ENCODE data around the gene ZNF22.

Gene ZNF22

GRCh38 chr10:44965651-44966097, 35.0 kb upstream of the ZNF22 start:
- WGBS, 2 experiments: 86 to 87% methylated on average over 6 of the region's 6 CpGs
- Histone ChIP-seq H3K4me3 (ENCODE audit: insufficient read depth, low read depth, low read length) (no peak overlapping the region), H3K27ac (ENCODE audit: insufficient read depth, low read depth, low read length, poor library complexity, severe bottlenecking) (no peak overlapping the region), H3K4me1 (ENCODE audit: control insufficient read depth, insufficient read depth, low read length) (peaks cover 45% of the 10 kb centered on the region), H3K27me3 (ENCODE audit: control insufficient read depth, insufficient read depth, low read length, poor library complexity, severe bottlenecking) (no peaks in the 10 kb centered on the region), H3K9me3 (ENCODE audit: control insufficient read depth, low read length) (no peaks in the 10 kb centered on the region), H3K36me3 (ENCODE audit: control insufficient read depth, insufficient read depth, low read length) (no peaks in the 10 kb centered on the region)

DNA sequence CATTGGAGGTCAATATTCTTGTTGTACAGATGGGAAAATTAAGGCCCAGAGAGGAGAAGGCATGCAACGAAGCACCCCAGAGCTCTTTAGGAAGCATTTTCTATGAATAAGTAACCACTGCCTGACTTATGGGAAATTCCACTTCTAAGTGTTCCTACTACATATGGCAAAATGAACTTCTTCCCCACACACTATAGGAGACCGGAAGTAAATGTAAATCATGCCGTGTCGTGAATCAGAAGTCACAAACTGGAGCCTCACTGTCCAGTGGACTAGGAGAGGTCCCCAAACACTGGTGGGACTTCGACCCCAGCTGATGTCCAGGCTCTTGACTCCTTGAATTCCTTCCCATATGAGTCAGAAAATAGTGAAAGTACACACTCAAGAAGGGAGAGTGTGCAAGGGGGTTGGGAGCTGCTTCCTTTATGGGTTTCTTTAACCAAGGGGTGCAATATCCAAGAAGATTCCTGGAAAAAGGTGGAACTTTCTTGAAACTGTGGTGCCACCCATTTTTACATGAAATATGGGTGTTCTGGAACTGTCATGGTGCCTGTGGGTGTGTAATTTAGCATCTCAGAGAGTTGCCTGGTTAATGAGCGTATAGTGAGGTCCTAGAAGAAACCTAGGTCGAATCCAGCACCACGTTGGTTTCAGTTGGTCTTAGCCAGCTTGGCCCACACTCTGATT, 34.5 kb upstream of the ZNF22 start:
- Histone ChIP-seq H3K4me3 (ENCODE audit: insufficient read depth, low read depth, low read length) (no peak overlapping the region), H3K4me1 (ENCODE audit: control insufficient read depth, insufficient read depth, low read length) (peaks cover 39% of the 10 kb centered on the region), H3K36me3 (ENCODE audit: control insufficient read depth, insufficient read depth, low read length) (no peaks in the 10 kb centered on the region), H3K9me3 (ENCODE audit: control insufficient read depth, low read length) (no peaks in the 10 kb centered on the region), H3K27me3 (ENCODE audit: control insufficient read depth, insufficient read depth, low read length, poor library complexity, severe bottlenecking) (no peaks in the 10 kb centered on the region), H3K27ac (ENCODE audit: insufficient read depth, low read depth, low read length, poor library complexity, severe bottlenecking) (no peak overlapping the region)
- WGBS, 2 experiments: 87 to 90% methylated on average over 8 of the region's 8 CpGs

DNA sequence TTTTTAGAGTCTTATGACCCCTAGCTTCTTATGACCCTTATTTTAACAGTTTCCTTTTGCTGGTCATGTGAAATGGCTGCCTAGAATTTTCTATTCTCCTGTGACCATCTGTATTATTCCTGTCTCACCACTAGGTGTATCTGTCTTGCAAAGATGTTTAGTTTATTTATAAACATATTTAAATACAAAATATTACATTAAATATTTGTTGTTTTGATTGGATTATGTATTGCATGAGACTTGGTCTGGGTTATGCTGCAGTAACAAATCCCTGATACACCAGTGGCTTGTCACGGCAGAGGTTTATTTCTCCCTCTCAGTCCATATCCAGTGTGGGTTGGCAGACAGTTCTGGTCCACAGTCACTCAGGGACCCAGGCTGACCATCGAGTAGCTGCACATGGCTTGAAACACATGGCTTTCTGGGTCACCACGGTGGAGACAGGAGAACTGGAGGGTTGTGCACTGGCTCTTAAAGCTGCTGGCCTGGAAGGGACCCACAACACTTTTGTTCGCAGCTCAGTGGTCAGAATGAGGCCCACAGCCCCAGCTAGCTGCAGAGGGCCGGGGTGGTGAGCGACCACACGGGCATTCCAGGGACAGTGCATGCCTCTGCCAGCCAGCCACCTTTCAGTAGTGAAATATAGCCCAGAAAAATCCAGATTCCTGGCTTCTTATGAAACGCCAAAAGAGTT, 33.8 kb upstream of the ZNF22 start:
- Histone ChIP-seq H3K36me3 (ENCODE audit: control insufficient read depth, insufficient read depth, low read length) (no peaks in the 10 kb centered on the region), H3K4me3 (ENCODE audit: insufficient read depth, low read depth, low read length) (no peak overlapping the region), H3K27me3 (ENCODE audit: control insufficient read depth, insufficient read depth, low read length, poor library complexity, severe bottlenecking) (no peaks in the 10 kb centered on the region), H3K9me3 (ENCODE audit: control insufficient read depth, low read length) (no peaks in the 10 kb centered on the region), H3K27ac (ENCODE audit: insufficient read depth, low read depth, low read length, poor library complexity, severe bottlenecking) (no peak overlapping the region), H3K4me1 (ENCODE audit: control insufficient read depth, insufficient read depth, low read length) (peaks cover 35% of the 10 kb centered on the region)
- WGBS, 2 experiments: 92% methylated on average over 8 of the region's 8 CpGs

DNA sequence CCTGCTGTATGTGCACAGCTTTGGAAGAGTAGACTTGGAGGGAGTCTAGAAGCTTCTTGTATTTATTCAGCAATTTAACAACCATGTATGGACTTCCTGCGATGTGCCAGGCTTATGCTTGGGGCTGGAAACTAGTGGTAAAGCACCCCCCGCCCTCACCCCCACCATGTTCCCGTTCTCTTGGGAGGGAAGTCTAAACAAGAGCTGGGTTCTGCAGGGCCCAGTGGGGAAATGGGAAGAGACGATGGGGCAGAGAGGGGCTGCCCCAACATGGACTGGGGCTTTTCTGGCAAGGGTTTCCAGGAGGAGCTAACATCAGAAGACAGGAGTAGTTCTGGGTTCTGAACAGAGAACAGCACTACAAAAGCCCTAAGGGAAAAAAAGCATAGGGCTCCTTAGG, 33.1 kb upstream of the ZNF22 start:
- Histone ChIP-seq H3K27me3 (ENCODE audit: control insufficient read depth, insufficient read depth, low read length, poor library complexity, severe bottlenecking) (no peaks in the 10 kb centered on the region), H3K4me1 (ENCODE audit: control insufficient read depth, insufficient read depth, low read length) (peaks cover 35% of the 10 kb centered on the region), H3K36me3 (ENCODE audit: control insufficient read depth, insufficient read depth, low read length) (no peaks in the 10 kb centered on the region), H3K27ac (ENCODE audit: insufficient read depth, low read depth, low read length, poor library complexity, severe bottlenecking) (no peak overlapping the region), H3K4me3 (ENCODE audit: insufficient read depth, low read depth, low read length) (no peak overlapping the region), H3K9me3 (ENCODE audit: control insufficient read depth, low read length) (no peaks in the 10 kb centered on the region)
- 84 to 92% methylated on average over 3 to 4 of the region's 4 CpGs for WGBS, 2 experiments

GRCh38 chr10:44968091-44968490, 32.6 kb upstream of the ZNF22 start:
- H3K4me3 ChIP-seq (ENCODE audit: insufficient read depth, low read depth, low read length): no peak overlapping the region
- no peaks in the 10 kb centered on the region for H3K9me3 ChIP-seq (ENCODE audit: control insufficient read depth, low read length)
- peaks cover 32% of the 10 kb centered on the region for H3K4me1 ChIP-seq (ENCODE audit: control insufficient read depth, insufficient read depth, low read length)
- no peak overlapping the region for H3K27ac ChIP-seq (ENCODE audit: insufficient read depth, low read depth, low read length, poor library complexity, severe bottlenecking)
- WGBS, 2 experiments: 90 to 91% methylated on average over 3 of the region's 3 CpGs
- H3K36me3 ChIP-seq (ENCODE audit: control insufficient read depth, insufficient read depth, low read length): no peaks in the 10 kb centered on the region
- H3K27me3 ChIP-seq (ENCODE audit: control insufficient read depth, insufficient read depth, low read length, poor library complexity, severe bottlenecking): no peaks in the 10 kb centered on the region

DNA sequence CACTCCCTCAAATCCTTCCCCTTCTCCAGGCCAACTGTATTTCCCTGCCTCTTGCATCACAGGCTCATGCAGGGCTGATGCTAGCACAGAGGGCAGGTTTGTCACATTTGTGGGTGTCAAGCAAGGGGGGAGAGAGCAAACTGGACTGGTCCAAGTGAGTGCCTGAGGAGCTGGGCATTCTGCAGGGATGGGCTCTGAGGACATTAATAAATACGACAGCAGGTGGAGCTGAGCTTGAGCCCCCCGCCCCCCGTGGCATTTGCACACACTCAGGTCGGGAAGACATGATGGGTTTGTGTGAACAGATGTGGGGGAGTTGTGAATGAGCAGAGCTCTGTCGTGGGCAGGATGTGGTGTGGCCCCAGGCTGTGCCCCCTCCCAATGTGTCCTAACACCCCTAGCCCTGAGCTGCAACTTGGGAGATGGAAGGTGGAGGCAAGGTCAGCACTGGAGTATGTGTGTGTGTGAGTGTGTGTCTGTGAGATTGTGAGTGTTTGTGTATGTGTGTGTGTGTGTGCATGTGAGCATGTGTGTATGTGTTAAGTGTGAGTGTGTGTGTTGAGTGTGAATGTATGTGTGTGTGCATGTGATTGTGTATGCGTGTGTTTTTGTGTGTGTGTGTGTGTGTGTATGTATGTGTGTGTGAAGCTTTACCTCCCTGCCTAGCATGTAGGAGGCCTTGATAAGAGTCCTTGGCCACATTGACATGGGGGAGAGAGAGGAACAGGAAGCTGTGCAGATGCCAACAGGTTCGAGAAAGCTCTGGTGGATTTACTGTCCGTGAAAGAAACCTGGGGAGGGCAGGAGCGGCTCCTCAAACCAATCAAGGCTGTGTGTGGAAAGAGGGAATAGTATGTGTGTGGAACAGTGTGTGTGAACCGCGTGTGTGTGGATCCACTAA, 32.0 kb upstream of the ZNF22 start:
- 90 to 93% methylated on average over 11 of the region's 11 CpGs for WGBS, 2 experiments
- H3K9me3 ChIP-seq (ENCODE audit: control insufficient read depth, low read length): no peaks in the 10 kb centered on the region
- H3K27me3 ChIP-seq (ENCODE audit: control insufficient read depth, insufficient read depth, low read length, poor library complexity, severe bottlenecking): peaks cover 3% of the 10 kb centered on the region
- no peaks in the 10 kb centered on the region for H3K36me3 ChIP-seq (ENCODE audit: control insufficient read depth, insufficient read depth, low read length)
- no peak overlapping the region for H3K4me3 ChIP-seq (ENCODE audit: insufficient read depth, low read depth, low read length)
- H3K27ac ChIP-seq (ENCODE audit: insufficient read depth, low read depth, low read length, poor library complexity, severe bottlenecking): no peak overlapping the region
- H3K4me1 ChIP-seq (ENCODE audit: control insufficient read depth, insufficient read depth, low read length): peaks cover 31% of the 10 kb centered on the region

GRCh38 chr10:44969854-44970253, 30.9 kb upstream of the ZNF22 start:
- Histone ChIP-seq H3K27me3 (ENCODE audit: control insufficient read depth, insufficient read depth, low read length, poor library complexity, severe bottlenecking) (peaks cover 13% of the 10 kb centered on the region), H3K4me3 (ENCODE audit: insufficient read depth, low read depth, low read length) (no peak overlapping the region), H3K4me1 (ENCODE audit: control insufficient read depth, insufficient read depth, low read length) (peaks cover 26% of the 10 kb centered on the region), H3K36me3 (ENCODE audit: control insufficient read depth, insufficient read depth, low read length) (no peaks in the 10 kb centered on the region), H3K27ac (ENCODE audit: insufficient read depth, low read depth, low read length, poor library complexity, severe bottlenecking) (no peak overlapping the region), H3K9me3 (ENCODE audit: control insufficient read depth, low read length) (no peaks in the 10 kb centered on the region)
- 92 to 96% methylated on average over 9 of the region's 9 CpGs for WGBS, 2 experiments

- Histone ChIP-seq H3K9me3 (ENCODE audit: control insufficient read depth, low read length) (no peaks in the 10 kb centered on the region), H3K4me1 (ENCODE audit: control insufficient read depth, insufficient read depth, low read length) (peaks cover 15% of the 10 kb centered on the region), H3K27me3 (ENCODE audit: control insufficient read depth, insufficient read depth, low read length, poor library complexity, severe bottlenecking) (peaks cover 19% of the 10 kb centered on the region), H3K4me3 (ENCODE audit: insufficient read depth, low read depth, low read length) (no peak overlapping the region), H3K27ac (ENCODE audit: insufficient read depth, low read depth, low read length, poor library complexity, severe bottlenecking) (no peak overlapping the region), H3K36me3 (ENCODE audit: control insufficient read depth, insufficient read depth, low read length) (no peaks in the 10 kb centered on the region)
- 90 to 93% methylated on average over 8 of the region's 8 CpGs for whole genome bisulfite sequencing, 2 experiments
Observed at GRCh38 chr10:44970812-44971395, 29.8 kb upstream of the ZNF22 start.

DNA sequence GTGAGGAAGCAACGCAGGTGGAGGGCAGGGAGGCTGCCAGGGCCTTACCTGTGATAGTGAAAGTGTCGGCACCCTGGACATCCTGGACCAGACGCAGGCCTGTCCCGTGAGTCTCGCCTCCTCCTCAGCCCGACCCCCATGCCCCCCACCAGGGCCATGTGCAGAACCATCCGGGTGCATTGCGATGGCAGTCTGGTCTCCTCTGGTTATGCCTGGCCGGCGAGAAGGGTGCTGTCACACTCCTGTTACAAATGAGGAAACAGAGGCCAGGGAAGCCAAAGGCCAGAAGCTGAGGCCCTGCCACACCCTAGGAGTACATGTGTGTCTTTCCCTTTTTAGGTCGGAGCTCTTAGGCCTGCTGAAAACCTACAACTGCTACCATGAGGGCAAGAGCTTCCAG, 29.3 kb upstream of the ZNF22 start:
- no peak overlapping the region for H3K4me3 ChIP-seq (ENCODE audit: insufficient read depth, low read depth, low read length)
- no peaks in the 10 kb centered on the region for H3K36me3 ChIP-seq (ENCODE audit: control insufficient read depth, insufficient read depth, low read length)
- peaks cover 21% of the 10 kb centered on the region for H3K27me3 ChIP-seq (ENCODE audit: control insufficient read depth, insufficient read depth, low read length, poor library complexity, severe bottlenecking)
- H3K9me3 ChIP-seq (ENCODE audit: control insufficient read depth, low read length): no peaks in the 10 kb centered on the region
- WGBS, 2 experiments: 94% methylated on average over 11 of the region's 11 CpGs
- H3K27ac ChIP-seq (ENCODE audit: insufficient read depth, low read depth, low read length, poor library complexity, severe bottlenecking): no peak overlapping the region
- peaks cover 13% of the 10 kb centered on the region for H3K4me1 ChIP-seq (ENCODE audit: control insufficient read depth, insufficient read depth, low read length)

Measured in ectodermal cell (in vitro differentiated cells).